HG02973 (cell line): ENCODE measurements around the gene PEAK3.

Experiments used
- ATAC-seq: cut with Tn5 transposase; IDR thresholded peaks from one replicate; pipeline ENCODE4 v1.9.1; 2021; ENCODE audit warnings: moderate library complexity; ENCODE audit not compliant: unreplicated experiment

PEAK3 gene

DNA sequence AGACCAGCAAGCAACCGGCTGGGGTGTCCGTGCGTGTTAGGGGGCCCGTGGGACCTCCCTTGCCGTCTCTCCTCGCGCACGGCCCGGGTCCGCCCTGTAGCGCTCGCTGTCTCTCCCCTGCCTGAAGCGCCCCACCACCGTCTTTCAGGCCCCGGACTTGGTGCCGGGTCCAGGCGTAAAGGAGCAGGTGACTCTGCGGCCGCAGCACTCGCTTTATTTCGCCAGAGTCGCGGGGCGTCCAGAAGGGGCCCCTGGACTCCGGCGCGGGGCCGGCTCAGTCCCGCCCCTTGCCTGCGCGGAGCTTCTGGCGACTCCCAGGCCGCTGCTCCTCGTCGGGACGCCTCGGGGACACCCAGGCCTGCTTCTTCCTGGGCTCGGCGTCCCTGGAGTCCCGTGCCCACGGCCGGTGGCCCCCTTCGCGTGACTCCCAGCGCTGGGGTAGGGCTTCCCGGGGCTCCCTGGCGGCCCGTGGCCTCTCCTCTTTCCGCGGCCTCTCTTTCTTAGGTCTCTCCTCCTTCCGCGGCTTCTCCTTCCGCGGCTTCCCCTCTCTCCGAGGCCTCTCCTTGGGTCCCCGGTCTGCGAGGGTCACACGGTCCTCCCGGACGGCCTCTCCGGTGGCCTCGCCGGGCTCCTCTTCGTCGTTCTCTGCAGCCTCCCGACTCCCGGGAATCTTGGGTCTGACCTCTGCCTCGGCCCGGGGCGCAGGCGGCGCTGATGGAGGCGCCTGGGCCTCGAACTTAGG, 29.7 kb downstream of the PEAK3 start:
- no peak for ATAC-seq

DNA sequence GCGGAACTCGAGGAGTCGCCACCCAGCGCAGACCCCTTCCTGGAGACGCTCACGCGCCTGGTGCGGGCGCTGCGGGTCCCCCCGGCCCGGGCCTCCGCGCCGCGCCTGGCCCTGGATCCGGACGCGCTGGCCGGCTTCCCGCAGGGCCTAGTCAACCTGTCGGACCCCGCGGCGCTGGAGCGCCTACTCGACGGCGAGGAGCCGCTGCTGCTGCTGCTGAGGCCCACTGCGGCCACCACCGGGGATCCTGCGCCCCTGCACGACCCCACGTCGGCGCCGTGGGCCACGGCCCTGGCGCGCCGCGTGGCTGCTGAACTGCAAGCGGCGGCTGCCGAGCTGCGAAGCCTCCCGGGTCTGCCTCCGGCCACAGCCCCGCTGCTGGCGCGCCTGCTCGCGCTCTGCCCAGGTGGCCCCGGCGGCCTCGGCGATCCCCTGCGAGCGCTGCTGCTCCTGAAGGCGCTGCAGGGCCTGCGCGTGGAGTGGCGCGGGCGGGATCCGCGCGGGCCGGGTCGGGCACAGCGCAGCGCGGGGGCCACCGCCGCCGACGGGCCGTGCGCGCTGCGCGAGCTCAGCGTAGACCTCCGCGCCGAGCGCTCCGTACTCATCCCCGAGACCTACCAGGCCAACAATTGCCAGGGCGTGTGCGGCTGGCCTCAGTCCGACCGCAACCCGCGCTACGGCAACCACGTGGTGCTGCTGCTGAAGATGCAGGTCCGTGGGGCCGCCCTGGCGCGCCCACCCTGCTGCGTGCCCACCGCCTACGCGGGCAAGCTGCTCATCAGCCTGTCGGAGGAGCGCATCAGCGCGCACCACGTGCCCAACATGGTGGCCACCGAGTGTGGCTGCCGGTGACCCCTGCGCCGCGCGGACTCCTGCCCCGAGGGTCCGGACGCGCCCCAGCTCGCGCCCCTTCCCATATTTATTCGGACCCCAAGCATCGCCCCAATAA, 30.6 kb downstream of the PEAK3 start:
- ATAC-seq, result no peak

DNA sequence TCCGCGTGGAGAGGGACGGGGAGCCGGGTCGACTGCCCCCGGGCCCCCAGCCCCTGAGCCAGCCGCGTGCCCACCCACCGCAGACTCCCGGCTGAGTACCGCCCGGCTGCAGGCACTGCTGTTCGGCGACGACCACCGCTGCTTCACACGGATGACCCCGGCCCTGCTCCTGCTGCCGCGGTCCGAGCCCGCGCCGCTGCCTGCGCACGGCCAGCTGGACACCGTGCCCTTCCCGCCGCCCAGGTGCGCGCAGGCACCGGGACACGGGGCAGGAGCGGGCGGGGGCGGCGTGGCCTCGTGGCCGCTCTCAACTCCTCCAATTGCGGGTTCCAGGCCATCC, 31.2 kb downstream of the PEAK3 start:
- ATAC-seq, result no peak

DNA sequence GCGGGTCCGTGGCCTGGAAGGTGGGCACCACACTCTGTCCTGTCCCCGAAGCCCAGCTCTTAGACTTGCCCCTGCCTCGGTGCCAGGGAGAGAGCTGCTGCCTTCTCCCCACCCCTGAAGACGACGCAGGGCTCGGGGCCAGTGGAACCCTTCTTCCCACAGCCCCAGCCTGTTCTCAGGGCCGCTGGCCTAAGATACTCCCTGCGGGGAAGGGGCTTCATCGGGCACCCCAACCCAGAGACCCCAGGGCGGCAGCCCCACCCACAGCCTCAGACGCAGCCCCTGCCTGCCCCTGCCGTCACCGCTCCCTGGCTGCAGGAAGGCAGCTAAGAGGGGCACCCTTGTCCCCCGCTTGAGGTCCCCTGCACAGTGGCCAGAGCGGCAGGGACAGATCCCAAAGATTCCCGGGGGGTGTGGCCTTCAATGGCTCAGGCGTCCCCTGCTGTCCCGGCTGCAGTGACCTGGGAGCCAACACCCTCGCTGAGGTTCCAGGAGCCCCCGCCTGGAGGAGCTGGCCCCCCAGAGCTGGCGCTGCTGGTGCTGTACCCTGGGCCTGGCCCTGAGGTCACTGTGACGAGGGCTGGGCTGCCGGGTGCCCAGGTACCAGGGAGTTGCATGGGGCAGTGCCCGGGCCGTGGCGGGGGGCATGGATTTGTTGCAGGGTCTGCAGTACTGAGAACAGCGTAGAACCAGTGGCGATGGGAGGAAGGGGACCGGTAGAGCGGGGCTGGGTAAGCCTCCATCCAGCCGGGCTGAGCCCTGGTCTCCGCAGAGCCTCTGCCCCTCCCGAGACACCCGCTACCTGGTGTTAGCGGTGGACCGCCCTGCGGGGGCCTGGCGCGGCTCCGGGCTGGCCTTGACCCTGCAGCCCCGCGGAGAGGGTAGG, 31.9 kb downstream of the PEAK3 start:
- no peak for ATAC-seq

DNA sequence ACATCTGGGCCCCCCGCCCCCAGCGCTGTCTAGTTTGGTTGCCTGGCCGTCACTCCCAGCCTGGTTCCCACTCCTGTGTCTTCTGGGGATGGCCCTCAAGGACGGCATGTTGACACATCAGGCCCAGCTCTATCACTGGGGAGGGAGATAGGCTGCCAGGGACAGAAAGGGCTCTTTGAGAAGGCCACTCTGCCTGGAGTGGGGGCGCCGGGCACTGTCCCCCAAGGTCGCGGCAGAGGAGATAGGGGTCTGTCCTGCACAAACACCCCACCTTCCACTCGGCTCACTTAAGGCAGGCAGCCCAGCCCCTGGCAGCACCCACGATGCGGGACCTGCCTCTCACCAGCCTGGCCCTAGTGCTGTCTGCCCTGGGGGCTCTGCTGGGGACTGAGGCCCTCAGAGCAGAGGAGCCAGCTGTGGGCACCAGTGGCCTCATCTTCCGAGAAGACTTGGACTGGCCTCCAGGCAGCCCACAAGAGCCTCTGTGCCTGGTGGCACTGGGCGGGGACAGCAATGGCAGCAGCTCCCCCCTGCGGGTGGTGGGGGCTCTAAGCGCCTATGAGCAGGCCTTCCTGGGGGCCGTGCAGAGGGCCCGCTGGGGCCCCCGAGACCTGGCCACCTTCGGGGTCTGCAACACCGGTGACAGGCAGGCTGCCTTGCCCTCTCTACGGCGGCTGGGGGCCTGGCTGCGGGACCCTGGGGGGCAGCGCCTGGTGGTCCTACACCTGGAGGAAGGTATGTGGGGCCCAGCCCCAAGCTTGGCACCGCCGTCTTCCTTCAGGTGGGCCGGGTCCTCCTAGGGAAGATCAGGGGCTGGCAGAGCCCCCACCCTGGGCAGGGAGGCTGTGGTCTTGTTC, 32.7 kb downstream of the PEAK3 start, which contains the start of gene AMH:
Gene AMH (plus strand): TSS at position 314 of the 857 bp plus-strand sequence. CDS start 10 bp downstream, at position 324.
- ATAC-seq, result no peak

DNA sequence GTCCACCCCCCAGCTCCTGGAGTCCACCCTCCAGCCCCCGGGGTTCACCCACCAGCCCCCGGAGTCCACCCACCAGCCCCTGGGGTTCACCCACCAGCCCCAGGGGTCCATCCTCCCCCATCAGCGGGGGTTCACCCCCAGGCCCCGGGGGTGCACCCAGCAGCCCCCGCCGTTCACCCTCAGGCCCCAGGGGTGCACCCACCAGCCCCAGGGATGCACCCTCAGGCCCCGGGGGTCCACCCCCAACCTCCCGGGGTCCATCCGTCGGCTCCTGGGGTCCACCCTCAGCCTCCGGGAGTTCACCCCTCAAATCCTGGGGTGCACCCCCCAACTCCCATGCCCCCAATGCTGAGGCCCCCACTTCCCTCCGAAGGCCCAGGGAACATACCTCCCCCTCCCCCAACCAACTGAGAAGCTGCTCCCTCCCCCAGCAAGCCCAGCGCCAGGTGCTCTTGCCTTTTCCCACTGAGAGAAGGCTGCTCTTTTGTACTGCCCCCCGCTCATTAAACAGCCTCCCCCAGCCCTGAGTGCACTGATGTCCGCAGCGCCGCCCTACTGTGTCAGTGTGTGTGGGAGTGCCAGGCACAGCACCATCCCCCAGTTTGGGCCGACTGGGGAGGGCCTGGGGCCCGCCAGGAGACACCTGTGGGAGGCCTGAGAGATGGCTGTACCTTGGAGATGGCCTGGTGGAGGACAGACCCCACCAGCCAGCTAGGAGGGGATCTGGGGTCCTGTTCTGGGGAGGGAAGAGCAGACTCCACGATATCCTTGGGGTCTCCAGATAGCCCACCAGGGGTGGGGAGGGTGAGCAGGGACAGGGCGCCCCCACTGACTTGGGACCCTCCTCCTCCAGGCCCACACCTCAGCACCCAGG, 33.6 kb downstream of the PEAK3 start:
- no peak for ATAC-seq

DNA sequence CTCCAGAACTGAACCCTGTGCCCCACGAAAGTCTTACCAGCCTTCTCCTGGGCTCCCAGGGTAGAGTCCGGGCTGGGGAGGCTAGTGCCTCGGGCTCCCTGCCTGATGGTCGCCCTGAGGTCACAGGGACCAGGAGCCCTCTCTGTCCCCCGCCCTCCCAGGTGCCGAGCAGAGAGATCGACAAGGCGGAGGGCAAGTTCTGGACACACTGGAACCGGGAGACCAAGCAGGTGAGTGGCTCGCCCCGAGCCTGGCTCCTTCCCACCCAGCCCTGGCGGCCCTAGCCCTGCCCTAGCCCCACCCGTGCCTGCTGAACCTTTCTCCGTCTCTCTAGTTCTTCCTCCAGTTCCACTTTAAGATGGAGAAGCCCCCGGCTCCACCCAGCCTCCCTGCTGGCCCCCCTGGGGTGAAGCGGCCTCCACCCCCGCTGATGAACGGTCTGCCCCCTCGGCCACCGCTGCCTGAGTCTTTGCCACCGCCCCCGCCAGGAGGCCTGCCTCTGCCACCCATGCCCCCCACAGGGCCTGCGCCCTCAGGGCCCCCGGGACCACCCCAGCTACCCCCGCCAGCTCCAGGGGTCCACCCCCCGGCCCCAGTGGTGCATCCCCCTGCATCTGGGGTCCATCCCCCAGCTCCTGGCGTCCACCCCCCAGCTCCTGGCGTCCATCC, 34.4 kb downstream of the PEAK3 start:
- ATAC-seq, result no peak

DNA sequence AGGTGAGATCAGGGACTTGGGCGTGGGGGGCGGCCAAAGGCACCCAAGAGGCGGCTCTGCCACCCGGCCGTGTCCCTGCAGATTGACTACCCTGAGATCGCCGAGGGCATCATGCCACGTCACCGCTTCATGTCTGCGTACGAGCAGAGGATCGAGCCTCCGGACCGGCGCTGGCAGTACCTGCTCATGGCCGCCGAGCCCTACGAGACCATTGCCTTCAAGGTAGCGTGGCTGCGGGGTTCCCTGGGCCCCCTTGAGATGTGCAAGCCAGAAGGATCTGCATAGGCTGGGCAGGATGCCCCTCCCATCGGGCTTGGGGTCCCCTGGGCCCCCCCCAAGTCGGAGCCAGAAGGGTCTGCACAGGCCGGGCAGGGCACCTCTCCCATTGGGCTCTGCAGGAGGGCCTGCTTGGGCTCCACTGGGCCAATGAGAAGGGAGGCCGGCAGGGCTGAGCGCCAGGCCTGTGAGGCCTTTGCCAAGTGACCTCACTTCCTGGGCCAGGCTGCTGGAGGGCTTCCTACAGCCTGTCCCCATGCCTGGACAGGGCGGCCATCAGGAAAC, 35.1 kb downstream of the PEAK3 start:
- no peak for ATAC-seq

DNA sequence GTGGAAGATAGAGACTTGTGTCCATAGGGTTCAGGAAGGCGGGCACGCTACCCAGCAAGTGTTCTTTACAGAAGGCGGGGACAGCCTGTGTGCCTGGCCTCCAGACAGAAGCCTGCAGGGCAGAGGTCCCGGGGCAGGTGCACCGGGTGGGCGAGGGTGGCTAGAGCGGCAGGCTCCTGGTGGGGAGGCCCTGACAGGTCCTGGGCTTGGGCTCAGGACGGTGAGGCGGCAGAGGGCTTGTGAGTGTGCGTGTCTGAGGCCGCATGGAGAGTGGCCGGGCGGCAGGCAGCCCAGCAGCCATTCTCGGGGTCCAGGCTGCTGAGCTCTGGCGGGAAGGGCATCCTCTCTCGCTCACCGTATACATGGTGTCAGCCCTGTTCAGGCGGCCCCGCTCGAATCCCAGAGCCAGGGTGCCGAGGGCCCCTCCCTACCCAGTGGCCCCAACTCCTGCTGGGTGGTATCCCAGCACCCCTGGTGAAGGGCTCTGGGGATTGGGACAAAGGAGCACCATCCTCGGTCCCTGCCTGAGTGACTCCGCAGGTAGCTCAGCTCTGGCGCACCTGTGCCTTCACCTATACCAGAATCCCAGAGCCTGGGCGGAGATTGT, 35.9 kb downstream of the PEAK3 start:
- ATAC-seq, result no peak

DNA sequence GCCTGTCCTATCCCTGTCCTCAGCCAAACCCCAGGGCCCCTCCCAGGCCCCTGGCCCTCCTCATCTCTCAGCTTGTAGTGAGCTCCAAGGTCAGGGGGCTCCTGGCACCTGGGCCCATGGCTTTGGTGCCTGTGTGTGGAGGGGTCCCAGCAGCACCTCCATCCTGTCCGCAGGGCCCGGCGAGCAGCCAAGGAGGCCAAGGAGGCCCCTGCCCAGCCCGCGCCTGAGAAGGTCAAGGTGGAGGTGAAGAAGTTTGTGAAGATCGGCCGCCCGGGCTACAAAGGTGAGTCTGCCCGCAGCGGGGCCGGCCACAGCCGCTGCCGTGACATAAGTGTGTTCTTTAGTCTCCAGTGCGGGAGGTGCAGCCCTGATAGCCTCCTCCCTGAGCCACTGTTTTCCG, 36.7 kb downstream of the PEAK3 start:
- no peak for ATAC-seq

DNA sequence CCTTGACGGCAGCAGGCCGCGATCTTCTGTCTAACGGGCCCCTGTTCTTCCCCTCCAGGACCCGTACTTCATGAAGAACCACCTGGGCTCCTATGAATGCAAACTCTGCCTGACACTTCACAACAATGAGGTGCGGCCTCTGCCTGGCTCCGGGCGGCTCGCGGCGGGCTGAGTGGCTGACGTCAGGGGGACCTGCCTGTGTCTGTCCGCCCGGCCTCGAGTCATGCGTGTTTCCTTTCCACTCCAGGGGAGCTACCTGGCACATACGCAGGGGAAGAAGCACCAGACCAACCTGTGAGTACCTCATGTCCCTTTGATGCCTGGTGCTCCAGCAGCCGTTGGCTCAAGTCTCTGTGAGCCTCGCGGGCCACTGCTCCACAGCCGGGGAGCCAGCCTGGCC, 37.5 kb downstream of the PEAK3 start:
- ATAC-seq, result no peak

DNA sequence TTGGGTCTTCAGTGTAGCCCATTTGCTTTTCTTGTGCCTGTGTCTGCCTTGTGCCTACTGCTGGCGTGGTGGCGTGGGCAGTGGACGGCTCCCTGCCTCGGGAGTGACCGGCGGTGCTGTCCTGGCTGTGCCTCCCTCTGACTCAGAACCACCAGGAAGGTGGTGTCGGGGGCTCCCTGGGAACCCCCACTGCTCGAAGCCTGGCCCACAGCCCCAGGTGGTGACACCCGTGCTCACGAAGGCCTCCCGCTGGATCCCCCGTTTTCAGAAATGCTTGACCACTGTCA, 37.9 kb downstream of the PEAK3 start:
- no peak for ATAC-seq

DNA sequence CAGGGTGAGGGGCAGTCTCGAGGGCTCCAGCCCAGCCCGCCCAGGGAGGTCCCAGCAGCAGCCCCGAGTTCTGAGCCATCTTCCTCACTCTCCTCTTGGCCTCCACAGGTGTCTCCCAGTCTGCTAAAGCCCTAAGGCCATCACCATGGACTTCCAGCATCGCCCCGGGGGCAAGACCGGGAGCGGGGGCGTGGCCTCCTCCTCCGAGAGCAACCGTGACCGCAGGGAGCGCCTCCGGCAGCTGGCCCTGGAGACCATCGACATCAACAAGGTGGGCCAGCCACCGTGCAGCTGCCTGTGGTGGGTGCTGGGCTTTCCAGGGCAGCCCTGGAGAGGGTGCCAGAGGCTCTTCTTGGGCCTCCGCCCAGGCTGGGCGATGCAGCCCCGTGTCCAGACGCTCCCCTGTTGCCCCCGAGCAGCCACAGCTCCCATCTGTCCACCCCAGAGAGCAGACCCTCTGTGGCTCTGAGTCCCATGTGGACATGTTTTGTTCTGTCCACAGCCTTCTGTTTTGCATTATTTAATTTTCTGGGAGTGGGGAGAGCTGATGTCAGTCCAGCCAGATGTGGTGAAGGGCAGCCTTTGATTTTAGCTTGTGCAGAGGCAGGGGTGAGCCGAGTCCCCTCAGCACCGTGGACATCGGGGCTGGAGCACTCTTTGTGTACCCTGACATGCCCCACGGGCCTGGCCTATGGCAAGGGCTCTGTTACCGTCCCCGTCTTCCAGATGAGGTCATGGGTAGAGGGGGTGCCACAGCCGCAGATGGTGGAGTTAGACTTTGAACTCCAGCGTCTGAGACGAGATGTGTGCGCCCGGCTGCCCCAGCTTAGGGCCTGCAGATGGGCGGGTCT, 38.5 kb downstream of the PEAK3 start:
- no peak for ATAC-seq

DNA sequence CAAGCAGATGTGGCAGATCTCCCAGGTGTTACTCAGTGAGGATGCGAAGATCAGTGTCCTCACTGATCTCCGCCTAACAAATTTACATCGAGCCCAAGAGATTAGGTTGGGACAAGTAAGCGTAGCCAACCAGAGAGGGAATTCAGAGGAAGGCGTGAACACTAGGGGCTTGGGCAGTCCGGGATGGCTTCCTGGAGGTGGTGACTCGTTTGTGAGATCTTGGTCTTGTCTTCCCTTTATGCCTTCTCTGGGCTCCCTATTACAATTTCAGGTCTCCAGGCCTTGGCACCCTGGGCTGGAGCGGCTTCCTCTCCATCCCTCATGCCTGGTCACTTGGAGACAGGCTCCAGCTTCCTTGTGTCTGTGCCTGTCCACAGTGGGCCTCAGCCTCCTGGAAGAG, 39.2 kb downstream of the PEAK3 start:
- no peak for ATAC-seq

DNA sequence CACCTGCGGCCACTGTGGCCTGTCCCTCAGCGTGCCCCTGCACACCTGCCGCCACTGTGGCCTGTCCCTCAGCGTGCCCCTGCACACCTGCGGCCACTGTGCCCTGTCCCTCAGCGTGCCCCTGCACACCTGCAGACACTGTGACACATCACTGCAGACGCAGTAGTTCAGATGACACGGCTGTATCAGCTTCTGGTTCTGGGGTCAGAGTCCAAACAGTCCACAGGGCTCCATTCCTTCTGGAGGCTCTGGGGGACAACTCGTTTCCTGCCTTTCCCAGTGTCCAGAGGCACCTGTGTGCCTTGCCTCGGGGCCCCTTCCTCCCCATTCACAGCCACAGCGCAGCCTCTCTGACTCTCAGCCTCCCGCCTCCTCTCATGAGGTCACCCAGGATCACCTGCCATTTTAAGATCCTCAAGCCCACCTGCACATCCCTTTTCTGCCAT, 39.9 kb downstream of the PEAK3 start:
- ATAC-seq, result no peak

DNA sequence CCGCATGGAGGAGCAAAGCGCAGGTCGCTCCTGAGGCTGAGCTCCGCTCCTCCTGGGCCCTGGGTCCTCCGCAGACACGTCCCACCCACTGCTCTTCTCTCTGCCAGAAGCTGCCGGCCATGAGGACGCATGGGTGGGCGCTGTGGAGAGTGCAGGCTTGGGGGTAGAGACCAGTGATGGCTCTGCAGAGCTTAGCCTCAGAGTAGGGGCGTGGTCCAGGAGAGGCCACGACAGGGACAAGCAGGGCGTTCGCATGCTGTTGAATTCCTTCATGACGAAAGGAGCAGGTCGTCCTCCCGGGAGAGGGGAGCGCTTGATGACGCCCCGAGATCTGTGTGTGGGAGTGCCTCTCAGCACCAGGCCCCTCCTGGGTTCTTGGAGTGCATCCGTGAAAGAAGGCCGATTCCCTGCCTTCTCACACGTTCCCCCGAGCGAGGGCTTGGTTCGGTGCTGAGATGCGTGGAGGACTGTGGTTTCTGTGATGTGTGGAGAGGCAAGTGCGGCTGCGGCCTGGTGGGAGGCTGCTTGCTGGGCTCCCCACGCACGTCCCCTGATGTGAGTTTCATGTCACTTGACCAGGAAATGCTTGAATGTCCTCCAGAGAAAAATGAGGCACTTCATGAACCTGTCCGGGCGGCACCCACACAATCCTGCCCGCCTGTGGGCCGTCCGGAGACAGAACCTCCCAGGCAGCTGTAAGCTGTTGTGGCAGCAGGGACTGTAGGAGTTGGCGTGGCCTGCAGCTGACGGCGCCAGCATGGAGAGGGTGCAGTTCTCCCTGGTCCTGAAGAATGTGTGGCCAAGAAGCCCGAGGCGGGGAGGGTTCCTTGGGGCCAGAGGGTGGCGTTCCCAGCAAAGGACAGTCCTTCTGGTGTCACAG, 40.9 kb downstream of the PEAK3 start:
- ATAC-seq, result no peak
